Adrenal gland (tissue), 5 donors: ENCODE measurements around the gene SH2B2.
A peak's percentile ranks its signal among the peaks of the same experiment; 100 is the strongest.

ENCODE experiments used
- POLR2A ChIP-seq, 2 donors: fragments of 450-650 bp; IDR thresholded peaks; one replicate each; pipeline ENCODE4 v1.6.1; 2017; ENCODE audit warnings: antibody characterized with exemption in 2 of 2, mild to moderate bottlenecking in 2 of 2, moderate library complexity in 1 of 2
- TF ChIP-seq, protein P1 (sequence below), 6 experiments: fragments of 450-650 bp in 4 of 6; fragments of 200-600 bp in 2 of 6; sonication (generic) in 1 of 6; IDR thresholded peaks; 1 replicate in 5 of 6; 2 replicates in 1 of 6; pipeline versions ENCODE4 v1.5.1 to v1.8.0; 2016 to 2021; ENCODE audit warnings: antibody characterized with exemption in 6 of 6, mild to moderate bottlenecking in 2 of 6, moderate library complexity in 1 of 6
- donor health status: DM: no; HTN: no; CAD: no.

DNA sequence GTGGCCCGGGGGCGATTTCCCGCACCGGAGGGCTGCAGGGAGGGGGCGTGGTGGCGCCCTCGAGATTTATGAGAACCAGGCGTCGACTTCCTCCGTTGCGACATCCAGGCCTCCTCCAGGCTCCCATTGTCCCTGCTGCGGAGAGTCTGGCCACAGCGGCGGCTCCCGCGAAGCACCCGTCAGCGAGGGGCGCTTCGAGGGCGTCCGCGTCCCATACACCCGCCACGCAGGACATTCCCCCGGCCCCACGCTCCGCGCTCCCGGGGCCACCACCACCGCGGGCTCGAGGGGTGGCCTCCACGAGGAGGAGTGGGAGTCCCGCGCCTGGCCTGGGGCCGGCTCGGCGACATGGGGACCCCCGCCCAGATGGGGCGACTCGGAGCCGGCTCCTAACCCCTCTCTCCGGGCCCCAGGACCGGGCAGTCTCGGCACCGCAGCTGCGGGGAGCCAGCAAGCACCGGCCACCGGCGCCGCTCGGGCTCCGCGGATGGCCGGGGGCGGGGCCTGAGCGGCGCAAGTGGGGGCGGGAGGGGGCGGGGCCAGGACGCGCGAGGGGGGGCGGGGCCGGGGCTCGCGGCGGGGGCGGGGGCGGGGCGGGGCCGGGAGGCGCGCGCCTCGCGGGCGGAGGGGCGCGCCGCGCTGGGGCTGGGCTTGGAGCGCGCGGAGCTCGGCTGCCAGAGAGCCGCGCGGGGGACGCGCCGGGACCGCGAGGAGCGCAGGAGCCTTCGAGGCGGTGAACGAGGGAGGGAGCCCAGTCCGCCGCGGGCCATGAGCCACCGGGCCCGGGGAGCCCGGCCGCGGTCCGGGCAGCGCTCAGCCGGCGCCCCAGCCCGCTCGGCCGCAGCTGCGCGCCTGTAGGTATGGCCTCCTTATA lies at the start of gene SH2B2:
- TF ChIP-seq POLR2A (IDR thresholded peaks at IDR 0.05), result peak in 1 of 2 donors; percentile 62
- TF ChIP-seq, protein P1, sequence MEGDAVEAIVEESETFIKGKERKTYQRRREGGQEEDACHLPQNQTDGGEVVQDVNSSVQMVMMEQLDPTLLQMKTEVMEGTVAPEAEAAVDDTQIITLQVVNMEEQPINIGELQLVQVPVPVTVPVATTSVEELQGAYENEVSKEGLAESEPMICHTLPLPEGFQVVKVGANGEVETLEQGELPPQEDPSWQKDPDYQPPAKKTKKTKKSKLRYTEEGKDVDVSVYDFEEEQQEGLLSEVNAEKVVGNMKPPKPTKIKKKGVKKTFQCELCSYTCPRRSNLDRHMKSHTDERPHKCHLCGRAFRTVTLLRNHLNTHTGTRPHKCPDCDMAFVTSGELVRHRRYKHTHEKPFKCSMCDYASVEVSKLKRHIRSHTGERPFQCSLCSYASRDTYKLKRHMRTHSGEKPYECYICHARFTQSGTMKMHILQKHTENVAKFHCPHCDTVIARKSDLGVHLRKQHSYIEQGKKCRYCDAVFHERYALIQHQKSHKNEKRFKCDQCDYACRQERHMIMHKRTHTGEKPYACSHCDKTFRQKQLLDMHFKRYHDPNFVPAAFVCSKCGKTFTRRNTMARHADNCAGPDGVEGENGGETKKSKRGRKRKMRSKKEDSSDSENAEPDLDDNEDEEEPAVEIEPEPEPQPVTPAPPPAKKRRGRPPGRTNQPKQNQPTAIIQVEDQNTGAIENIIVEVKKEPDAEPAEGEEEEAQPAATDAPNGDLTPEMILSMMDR (IDR thresholded peaks at IDR 0.05), result no peak
